HEK293 (cell line): ENCODE measurements around the gene METTL22.

Experiments used
- BCL11A ChIP-seq: fragments of 450-650 bp; formaldehyde crosslinking; IDR thresholded peaks from 2 replicates; pipeline ENCODE4 v1.5.1; 2016; ENCODE audit warnings: low read depth, missing biosample characterization, missing genetic modification characterization
- GLIS1 ChIP-seq: fragments of 450-650 bp; formaldehyde crosslinking; IDR thresholded peaks from 2 replicates; pipeline ENCODE4 v1.5.1; 2016; ENCODE audit warnings: missing biosample characterization, missing genetic modification characterization
- KLF16 ChIP-seq: fragments of 450-650 bp; formaldehyde crosslinking; IDR thresholded peaks from 2 replicates; pipeline ENCODE4 v1.5.1; 2017; ENCODE audit warnings: missing biosample characterization, missing genetic modification characterization
- PRDM1 ChIP-seq: fragments of 450-650 bp; formaldehyde crosslinking; IDR thresholded peaks from 2 replicates; pipeline ENCODE4; 2016; ENCODE audit warnings: missing biosample characterization, missing genetic modification characterization
- SP3 ChIP-seq: fragments of 450-650 bp; formaldehyde crosslinking; IDR thresholded peaks from 2 replicates; pipeline ENCODE4 v1.5.1; 2016; ENCODE audit warnings: missing biosample characterization, missing genetic modification characterization
- TCF7L2 ChIP-seq: IDR thresholded peaks from 2 replicates; pipeline ENCODE4 v1.6.1; 2011; ENCODE audit warnings: low read depth, mild to moderate bottlenecking, inconsistent platforms, low read length, moderate library complexity, borderline replicate concordance
- YY2 ChIP-seq: fragments of 450-650 bp; formaldehyde crosslinking; IDR thresholded peaks from 2 replicates; pipeline ENCODE4 v1.5.1; 2016; ENCODE audit warnings: missing biosample characterization, missing genetic modification characterization
- ZBTB11 ChIP-seq: fragments of 450-650 bp; formaldehyde crosslinking; conservative IDR thresholded peaks from 2 replicates; pipeline ENCODE4 v1.5.1; 2016; ENCODE audit warnings: low read depth, missing biosample characterization, missing genetic modification characterization
- ZBTB7A ChIP-seq: fragments of 450-650 bp; formaldehyde crosslinking; IDR thresholded peaks from 2 replicates; pipeline ENCODE4 v1.5.1; 2016; ENCODE audit warnings: low read depth, missing biosample characterization, missing genetic modification characterization
- ZNF148 ChIP-seq: fragments of 450-650 bp; formaldehyde crosslinking; IDR thresholded peaks from 2 replicates; pipeline ENCODE4 v1.5.0; 2017; ENCODE audit warnings: missing biosample characterization, missing genetic modification characterization, borderline replicate concordance
- ZNF202 ChIP-seq: fragments of 450-650 bp; formaldehyde crosslinking; IDR thresholded peaks from 2 replicates; pipeline ENCODE4 v1.5.1; 2016; ENCODE audit warnings: missing biosample characterization, missing genetic modification characterization, borderline replicate concordance
- ZNF248 ChIP-seq: fragments of 450-650 bp; formaldehyde crosslinking; IDR thresholded peaks from 2 replicates; pipeline ENCODE4 v1.5.1; 2017; ENCODE audit warnings: missing biosample characterization, missing genetic modification characterization
- ZNF292 ChIP-seq: fragments of 450-650 bp; formaldehyde crosslinking; IDR thresholded peaks from 2 replicates; pipeline ENCODE4 v1.5.1; 2016; ENCODE audit warnings: low read depth, missing biosample characterization, missing genetic modification characterization, borderline replicate concordance
- ZNF426 ChIP-seq: fragments of 450-650 bp; formaldehyde crosslinking; IDR thresholded peaks from 2 replicates; pipeline ENCODE4 v1.5.1; 2017; ENCODE audit warnings: missing biosample characterization, missing genetic modification characterization, mild to moderate bottlenecking, inconsistent platforms, moderate library complexity
- ZNF488 ChIP-seq: fragments of 450-650 bp; formaldehyde crosslinking; IDR thresholded peaks from 2 replicates; pipeline ENCODE4 v1.5.1; 2016; ENCODE audit warnings: missing biosample characterization, missing genetic modification characterization
- ZNF624 ChIP-seq: fragments of 450-650 bp; formaldehyde crosslinking; IDR thresholded peaks from 2 replicates; pipeline ENCODE4 v1.5.1; 2017; ENCODE audit warnings: missing biosample characterization, missing genetic modification characterization
- ZNF629 ChIP-seq: fragments of 450-650 bp; formaldehyde crosslinking; IDR thresholded peaks from 2 replicates; pipeline ENCODE4 v1.5.1; 2017; ENCODE audit warnings: missing biosample characterization, missing genetic modification characterization
- ZNF768 ChIP-seq: fragments of 450-650 bp; formaldehyde crosslinking; IDR thresholded peaks from 2 replicates; pipeline ENCODE4 v1.5.1; 2018; ENCODE audit warnings: missing biosample characterization, mild to moderate bottlenecking, missing genetic modification characterization
- ZNF776 ChIP-seq: fragments of 450-650 bp; formaldehyde crosslinking; IDR thresholded peaks from 2 replicates; pipeline ENCODE4 v1.5.0; 2017; ENCODE audit warnings: missing biosample characterization, missing genetic modification characterization, borderline replicate concordance
- ZXDB ChIP-seq: fragments of 450-650 bp; formaldehyde crosslinking; IDR thresholded peaks from 2 replicates; pipeline ENCODE4 v1.5.1; 2016; ENCODE audit warnings: missing biosample characterization, missing genetic modification characterization
- TF ChIP-seq, protein P1 (sequence below): fragments of 450-650 bp; formaldehyde crosslinking; IDR thresholded peaks from 2 replicates; pipeline ENCODE4 v1.5.1; 2016; ENCODE audit warnings: missing biosample characterization, missing genetic modification characterization
- TF ChIP-seq, protein P2 (sequence below): fragments of 450-650 bp; formaldehyde crosslinking; IDR thresholded peaks from 2 replicates; pipeline ENCODE4 v1.5.1; 2016; ENCODE audit warnings: missing biosample characterization, missing genetic modification characterization
- TF ChIP-seq, protein P3 (sequence below): fragments of 450-650 bp; formaldehyde crosslinking; optimal IDR thresholded peaks from 2 replicates; pipeline ENCODE3; 2016; ENCODE audit warnings: missing biosample characterization, mild to moderate bottlenecking, missing genetic modification characterization
- TF ChIP-seq, protein P4 (sequence below): fragments of 450-650 bp; formaldehyde crosslinking; IDR thresholded peaks from 2 replicates; pipeline ENCODE4 v1.5.1; 2016; ENCODE audit warnings: missing biosample characterization, missing genetic modification characterization

METTL22 gene

GRCh38 chr16:8676737-8677375 is 55.4 kb downstream of the METTL22 start (continued):
- no peak for TF ChIP-seq ZNF148
- peak; percentile 63 for TF ChIP-seq GLIS1 (tag by site-specific recombination)
- TF ChIP-seq ZNF624 (tag by site-specific recombination) = no peak
- TF ChIP-seq, protein P1, sequence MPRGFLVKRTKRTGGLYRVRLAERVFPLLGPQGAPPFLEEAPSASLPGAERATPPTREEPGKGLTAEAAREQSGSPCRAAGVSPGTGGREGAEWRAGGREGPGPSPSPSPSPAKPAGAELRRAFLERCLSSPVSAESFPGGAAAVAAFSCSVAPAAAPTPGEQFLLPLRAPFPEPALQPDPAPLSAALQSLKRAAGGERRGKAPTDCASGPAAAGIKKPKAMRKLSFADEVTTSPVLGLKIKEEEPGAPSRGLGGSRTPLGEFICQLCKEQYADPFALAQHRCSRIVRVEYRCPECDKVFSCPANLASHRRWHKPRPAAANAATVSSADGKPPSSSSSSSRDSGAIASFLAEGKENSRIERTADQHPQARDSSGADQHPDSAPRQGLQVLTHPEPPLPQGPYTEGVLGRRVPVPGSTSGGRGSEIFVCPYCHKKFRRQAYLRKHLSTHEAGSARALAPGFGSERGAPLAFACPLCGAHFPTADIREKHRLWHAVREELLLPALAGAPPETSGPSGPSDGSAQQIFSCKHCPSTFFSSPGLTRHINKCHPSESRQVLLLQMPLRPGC (tag by site-specific recombination) = peak; percentile 57; the same call in 1 of the 2 replicates
- TF ChIP-seq ZBTB7A (tag by site-specific recombination) = no peak
- TF ChIP-seq ZNF768 = no peak
- TF ChIP-seq PRDM1 (tag by site-specific recombination) = no peak
- peak; percentile 72 for TF ChIP-seq ZXDB (tag by site-specific recombination)
- no peak for TF ChIP-seq ZNF776 (tag by site-specific recombination)
- TF ChIP-seq, protein P2, sequence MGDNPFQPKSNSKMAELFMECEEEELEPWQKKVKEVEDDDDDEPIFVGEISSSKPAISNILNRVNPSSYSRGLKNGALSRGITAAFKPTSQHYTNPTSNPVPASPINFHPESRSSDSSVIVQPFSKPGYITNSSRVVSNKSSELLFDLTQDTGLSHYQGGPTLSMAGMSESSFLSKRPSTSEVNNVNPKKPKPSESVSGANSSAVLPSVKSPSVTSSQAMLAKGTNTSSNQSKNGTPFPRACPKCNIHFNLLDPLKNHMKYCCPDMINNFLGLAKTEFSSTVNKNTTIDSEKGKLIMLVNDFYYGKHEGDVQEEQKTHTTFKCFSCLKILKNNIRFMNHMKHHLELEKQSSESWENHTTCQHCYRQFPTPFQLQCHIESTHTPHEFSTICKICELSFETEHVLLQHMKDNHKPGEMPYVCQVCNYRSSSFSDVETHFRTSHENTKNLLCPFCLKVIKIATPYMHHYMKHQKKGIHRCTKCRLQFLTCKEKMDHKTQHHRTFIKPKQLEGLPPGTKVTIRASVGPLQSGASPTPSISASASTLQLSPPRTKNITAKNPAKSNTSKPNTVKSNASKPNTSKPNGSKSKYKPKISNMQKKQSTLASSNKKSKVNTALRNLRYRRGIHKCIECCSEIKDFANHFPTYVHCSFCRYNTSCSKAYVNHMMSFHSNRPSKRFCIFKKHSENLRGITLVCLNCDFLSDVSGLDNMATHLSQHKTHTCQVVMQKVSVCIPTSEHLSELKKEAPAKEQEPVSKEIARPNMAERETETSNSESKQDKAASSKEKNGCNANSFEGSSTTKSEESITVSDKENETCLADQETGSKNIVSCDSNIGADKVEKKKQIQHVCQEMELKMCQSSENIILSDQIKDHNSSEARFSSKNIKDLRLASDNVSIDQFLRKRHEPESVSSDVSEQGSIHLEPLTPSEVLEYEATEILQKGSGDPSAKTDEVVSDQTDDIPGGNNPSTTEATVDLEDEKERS = no peak
- TF ChIP-seq ZNF248 = no peak
- TF ChIP-seq ZNF488 (tag by site-specific recombination) = no peak
- TF ChIP-seq ZNF292 = no peak
- TF ChIP-seq KLF16 (tag by site-specific recombination) = peak; percentile 63; the same call in 1 of the 2 replicates
- no peak for TF ChIP-seq ZBTB11
- no peak for TF ChIP-seq ZNF202 (tag by site-specific recombination)
- no peak for TF ChIP-seq SP3
- peak; percentile 51; the same call in 1 of the 2 replicates for TF ChIP-seq ZNF629
- peak; percentile 79 for TF ChIP-seq TCF7L2
- TF ChIP-seq ZNF426 (tag by site-specific recombination) = no peak
- TF ChIP-seq, protein P3, sequence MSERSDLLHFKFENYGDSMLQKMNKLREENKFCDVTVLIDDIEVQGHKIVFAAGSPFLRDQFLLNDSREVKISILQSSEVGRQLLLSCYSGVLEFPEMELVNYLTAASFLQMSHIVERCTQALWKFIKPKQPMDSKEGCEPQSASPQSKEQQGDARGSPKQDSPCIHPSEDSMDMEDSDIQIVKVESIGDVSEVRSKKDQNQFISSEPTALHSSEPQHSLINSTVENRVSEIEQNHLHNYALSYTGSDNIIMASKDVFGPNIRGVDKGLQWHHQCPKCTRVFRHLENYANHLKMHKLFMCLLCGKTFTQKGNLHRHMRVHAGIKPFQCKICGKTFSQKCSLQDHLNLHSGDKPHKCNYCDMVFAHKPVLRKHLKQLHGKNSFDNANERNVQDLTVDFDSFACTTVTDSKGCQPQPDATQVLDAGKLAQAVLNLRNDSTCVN = no peak
- no peak for TF ChIP-seq BCL11A (tag by site-specific recombination)
- TF ChIP-seq, protein P4, sequence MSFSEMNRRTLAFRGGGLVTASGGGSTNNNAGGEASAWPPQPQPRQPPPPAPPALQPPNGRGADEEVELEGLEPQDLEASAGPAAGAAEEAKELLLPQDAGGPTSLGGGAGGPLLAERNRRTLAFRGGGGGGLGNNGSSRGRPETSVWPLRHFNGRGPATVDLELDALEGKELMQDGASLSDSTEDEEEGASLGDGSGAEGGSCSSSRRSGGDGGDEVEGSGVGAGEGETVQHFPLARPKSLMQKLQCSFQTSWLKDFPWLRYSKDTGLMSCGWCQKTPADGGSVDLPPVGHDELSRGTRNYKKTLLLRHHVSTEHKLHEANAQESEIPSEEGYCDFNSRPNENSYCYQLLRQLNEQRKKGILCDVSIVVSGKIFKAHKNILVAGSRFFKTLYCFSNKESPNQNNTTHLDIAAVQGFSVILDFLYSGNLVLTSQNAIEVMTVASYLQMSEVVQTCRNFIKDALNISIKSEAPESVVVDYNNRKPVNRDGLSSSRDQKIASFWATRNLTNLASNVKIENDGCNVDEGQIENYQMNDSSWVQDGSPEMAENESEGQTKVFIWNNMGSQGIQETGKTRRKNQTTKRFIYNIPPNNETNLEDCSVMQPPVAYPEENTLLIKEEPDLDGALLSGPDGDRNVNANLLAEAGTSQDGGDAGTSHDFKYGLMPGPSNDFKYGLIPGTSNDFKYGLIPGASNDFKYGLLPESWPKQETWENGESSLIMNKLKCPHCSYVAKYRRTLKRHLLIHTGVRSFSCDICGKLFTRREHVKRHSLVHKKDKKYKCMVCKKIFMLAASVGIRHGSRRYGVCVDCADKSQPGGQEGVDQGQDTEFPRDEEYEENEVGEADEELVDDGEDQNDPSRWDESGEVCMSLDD (tag by site-specific recombination) = no peak
- no peak for TF ChIP-seq YY2 (tag by site-specific recombination)
